HG02970 (cell line): ENCODE data around the gene DUSP7.

ENCODE experiments used
- ATAC-seq: cut with Tn5 transposase; IDR thresholded peaks from one replicate; pipeline ENCODE4 v1.9.1; 2021; ENCODE audit warnings: mild to moderate bottlenecking, moderate library complexity, moderate number of reproducible peaks; ENCODE audit not compliant: unreplicated experiment, low FRiP score

DUSP7 gene

DNA sequence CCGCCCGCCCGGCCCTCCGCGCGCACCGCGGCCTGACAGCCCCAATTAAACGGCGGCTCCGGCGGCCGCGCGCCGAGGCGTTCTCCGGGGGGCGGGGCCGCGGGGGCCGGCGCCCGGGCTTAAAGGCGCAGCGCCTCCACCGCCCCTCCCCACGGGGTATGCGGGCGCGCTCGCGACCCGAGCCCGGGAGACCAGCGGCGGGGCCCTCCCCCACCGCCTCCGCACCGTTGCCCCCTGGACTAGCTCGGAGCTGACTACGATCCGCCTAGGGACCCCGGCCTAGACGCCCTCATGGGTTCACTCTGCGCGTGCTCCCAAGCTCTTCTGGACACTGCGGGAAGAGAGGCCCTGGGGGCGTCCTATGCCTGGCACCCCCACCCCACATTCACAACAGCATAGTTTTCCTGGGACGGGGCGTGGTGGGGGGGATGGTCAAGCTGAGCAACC is at the start of gene DUSP7:
DUSP7 (minus strand) TSS at position 51 of the 447 bp plus-strand sequence. CDS start 205 bp downstream, outside the sequence.
- ATAC-seq = peak; percentile 41

DNA sequence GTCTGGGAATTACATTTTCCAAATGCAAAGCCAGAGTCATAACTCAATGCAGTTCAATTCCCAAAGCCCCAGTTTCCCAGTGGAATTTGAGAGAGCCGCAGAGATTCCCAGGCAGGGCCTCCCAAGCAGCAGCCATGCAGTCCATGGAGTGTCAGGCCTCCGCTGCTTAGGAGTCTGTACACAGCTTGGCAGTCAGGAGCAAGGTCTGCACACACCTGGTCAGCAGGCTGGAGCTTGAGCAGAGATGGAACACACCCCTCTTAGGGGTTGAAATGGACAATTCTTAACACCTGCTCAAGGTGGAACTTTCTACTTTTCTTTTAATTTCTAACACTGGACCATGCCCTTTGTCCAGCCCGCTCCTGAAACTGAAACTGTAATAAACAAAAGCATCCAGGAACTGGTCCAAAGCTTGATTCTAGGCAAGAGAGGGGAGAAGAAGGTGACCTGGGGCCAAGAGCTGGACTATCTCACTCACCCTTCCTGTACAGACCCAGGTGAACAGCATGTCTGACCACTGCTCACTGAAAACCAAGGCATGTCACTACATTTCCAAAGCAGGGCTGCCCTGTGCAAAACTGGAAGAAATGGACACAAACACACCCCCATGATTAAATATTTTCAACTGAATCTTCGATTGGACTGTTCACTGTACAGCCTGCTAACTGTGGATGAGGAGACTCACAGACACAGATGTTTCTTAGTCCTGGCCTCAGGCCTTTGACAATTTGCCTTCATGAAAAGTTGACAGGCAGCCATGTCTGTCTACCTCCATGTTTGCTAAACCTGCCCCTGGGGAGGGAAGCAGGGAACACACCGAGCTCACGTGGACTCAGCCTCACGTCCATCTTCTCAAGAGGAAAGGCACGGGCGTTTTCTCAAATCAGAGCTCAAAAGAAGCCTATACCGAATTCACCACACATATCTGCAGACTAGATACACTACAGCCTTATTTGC is 48.6 kb upstream of the DUSP7 start:
- no peak for ATAC-seq

- no peak for ATAC-seq
Measured at GRCh38 chr3:52102934-52103333, 46.6 kb upstream of the DUSP7 start.

- ATAC-seq = no peak
Measured at GRCh38 chr3:52099001-52099401, 42.6 kb upstream of the DUSP7 start.

DNA sequence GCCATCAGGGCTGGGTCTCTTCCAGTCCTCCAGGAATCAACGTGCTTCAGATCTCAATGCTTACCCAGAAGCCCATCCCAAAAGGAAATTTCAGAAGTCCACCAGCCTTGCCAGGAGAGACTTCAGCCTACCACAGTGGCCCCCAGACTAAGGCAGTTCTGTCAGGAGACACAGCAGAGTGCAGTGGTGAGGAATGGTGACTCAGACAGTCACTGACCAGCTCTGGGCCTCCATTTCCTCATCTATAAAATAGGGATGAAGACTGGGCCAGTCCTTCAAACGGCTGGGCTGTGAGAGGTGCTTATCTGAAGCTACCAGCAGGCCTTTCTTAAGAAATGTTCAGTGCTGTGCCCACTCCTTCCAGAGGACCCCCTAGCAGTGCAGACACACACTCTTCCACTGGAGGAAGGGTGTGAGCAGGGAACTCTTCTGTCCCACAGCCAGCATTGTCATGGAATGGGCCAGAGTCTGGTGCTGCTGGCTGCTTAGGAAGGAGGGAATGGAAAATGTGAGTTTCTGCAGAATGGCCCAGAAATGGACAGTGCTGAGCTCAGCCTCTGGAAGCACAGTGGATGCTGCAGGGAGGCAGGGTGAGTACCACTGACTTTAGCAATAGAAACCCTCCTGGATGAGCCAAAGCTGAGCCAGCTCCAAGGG is 41.6 kb upstream of the DUSP7 start:
- no peak for ATAC-seq

GRCh38 chr3:52095990-52096775 is 39.8 kb upstream of the DUSP7 start:
- no peak for ATAC-seq

DNA sequence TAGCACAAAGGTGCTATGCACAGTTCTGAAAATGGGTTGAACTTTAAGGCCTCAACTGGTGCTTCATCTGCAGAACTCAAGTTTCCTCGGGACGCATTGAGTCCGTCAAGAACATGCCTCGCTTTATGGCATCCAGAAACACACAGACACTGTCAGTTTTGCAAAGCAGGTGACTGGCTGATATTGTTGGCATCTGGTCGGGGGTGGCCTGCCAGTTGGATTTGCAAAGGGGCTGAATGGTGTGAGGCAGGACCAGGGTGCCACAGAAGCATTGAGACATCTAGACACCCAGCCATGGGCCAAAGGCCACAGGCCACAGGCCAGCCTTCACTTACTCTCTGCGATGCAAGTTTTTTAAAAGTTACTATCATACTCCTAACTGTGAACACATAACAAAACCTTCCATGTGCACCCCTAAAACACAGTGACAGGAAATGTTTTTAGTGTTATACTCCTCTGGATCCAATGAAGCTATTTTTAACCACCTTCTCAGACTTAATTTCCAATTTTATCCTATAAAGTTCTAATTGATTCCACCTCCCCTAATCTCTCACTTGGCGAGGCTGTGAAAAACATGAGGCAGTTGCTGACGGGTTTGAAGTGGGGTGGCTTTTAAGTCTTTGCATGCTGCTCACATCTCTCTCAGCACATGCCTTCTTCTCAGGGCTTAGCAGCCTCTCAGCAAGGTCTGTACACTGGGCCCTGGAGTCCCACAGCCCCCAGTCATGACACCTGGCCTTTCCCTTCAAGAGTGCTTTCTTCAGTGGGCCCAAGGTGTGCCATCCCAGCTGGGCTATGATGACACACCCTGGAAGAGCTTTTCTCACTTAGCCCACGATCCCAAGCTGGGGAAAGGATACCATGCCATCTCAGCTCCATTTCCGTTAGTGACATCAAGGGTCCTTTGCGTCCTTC is 38.5 kb upstream of the DUSP7 start:
- ATAC-seq = no peak

GRCh38 chr3:52093756-52094545 is 37.6 kb upstream of the DUSP7 start:
- no peak for ATAC-seq

DNA sequence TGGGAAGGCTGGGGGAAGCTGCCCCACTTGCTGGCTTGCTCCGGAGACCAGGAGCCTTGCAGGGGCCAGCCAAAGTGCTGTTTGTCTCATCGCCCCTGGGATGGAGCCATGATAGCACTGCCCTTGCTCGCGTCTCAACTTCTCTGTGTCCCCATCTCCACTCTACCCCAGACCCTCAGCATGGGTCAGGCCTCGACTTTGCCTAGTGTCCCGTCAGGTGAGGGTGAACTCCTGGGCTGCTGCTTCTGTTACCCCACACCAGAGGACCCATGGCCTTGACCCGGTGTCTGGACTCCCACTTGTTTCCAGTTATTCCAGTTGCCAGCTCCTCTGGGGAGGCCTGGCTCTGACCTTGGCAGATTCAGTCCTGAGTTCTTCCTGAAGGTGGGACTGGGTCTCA is 36.5 kb upstream of the DUSP7 start:
- ATAC-seq = no peak

GRCh38 chr3:52092271-52092660 is 35.9 kb upstream of the DUSP7 start:
- no peak for ATAC-seq

DNA sequence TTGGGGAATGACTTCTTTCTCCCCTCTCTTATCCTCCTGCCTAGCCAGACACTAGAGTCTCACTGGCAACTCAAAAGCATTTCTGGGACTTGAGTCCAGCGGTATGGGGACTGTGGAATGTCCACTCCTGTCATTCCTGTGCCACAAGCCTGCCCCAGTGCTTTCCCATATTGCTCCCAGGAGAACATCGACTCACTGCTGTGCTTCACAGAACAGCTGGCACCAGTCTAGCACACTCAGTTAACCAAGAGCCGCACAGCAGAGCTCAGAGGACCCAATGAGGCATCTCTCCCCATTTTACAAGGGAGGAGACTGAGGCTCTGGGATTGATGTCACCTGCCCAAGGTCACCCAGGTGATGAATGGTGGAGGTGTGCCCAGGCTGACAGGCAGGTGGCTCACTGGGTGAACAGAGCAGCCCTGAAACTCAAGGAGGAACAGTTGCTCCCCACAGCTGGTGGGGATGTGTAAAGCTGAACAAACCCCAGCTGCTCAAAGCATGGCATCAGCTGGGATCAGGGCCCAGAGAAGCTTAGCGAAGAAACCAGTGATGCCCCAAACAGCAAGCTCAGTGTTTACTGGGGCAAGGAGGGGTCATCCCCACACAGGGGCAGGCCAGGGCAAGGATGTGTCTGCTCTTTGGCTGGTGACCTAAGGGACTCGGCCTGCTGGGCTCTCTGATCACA is 35.4 kb upstream of the DUSP7 start:
- no peak for ATAC-seq

GRCh38 chr3:52090933-52091468 is 34.6 kb upstream of the DUSP7 start:
- ATAC-seq = no peak

DNA sequence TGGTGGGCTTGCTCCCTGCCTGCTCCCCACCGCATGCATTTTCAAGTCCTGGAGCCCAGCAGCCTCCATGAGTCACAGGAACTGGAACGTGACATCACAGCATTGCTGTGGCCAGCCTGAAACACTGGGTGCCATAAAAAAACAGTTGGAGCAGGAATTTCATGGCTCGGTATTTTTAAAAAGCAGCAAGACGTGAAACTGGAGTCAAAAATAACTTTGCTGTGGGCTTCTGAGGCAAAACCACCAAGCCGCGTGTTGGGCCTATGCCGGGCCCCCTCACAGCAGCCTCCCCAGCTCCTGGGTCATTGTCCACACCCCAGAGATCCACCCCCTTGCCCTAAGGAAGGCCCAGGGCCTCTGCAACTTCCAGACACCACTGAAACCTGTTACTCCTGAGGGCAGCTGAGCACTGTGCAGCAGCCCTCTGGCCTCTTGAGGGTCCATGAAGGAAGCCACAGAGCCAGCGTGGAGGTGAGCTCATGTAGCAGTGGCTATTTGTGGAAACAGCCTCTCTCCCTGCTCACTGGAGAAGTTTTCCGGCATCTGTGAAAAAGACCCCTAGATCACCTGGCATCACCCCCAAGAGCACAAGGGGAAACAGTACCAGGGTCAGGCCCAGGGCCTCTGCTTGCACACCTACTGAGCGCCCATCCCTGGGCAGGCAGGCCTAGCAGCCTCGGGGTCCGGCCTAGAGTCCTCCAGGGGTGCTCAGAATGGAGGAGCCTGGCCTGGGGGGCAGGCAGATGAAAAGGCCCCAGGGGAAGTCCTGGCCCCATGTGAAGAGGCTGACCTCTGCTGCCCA is 34.0 kb upstream of the DUSP7 start:
- ATAC-seq = no peak

- ATAC-seq = no peak
Measured at GRCh38 chr3:52089691-52090090, 33.3 kb upstream of the DUSP7 start.

- no peak for ATAC-seq
Measured at GRCh38 chr3:52088445-52089367, 32.3 kb upstream of the DUSP7 start.

GRCh38 chr3:52087731-52088130 is 31.4 kb upstream of the DUSP7 start:
- ATAC-seq = no peak
